NOMO-1 treated with dmso at 0.1 percent for 144 hours (cell line): Measurements from ENCODE around the gene STUB1.

Experiments used
- DNase-seq: peaks from one replicate; lab custom pipeline; 2025; ENCODE audit not compliant: unreplicated experiment; lab: John Stamatoyannopoulos, UW

Gene STUB1

DNA sequence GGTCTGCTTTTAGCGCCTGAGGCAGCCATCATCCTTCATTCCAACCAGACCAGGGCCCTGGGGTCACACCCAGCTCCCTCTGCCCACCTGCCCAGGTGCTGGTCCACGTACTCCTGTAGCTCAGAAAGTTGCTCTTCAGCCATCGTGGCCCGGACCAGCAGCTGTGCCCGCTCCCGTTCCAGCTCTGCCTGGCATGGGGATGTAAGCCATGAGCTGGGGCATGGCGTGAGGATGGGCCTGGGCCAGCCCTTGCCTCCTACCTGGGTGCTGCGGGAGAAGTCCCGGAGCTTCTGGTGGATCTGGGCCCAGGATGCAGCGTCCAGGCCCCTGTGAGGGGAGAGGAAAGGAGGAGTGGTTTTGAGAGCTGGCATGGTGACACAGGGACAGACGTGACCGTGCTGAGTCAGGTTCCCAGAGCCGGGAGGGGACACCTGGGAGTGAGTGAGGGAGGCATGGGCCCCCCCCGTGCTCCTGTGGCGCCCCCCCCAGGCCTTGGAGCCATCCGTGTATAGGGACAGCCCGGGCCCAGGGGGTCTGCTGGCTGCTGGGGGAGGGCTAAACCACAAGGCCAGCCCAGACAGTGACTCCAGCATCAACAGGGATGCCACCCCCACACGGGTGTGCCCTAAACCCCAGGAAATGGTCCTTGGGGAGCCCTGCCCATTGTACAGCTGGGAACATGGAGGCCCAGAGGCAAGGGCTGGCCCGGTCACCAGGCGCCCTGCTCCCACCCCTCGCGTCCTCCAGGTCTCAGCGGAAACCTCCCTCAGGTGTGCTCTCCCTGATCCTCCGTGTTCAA is 42.8 kb downstream of the STUB1 start:
- no peak for DNase-seq

DNA sequence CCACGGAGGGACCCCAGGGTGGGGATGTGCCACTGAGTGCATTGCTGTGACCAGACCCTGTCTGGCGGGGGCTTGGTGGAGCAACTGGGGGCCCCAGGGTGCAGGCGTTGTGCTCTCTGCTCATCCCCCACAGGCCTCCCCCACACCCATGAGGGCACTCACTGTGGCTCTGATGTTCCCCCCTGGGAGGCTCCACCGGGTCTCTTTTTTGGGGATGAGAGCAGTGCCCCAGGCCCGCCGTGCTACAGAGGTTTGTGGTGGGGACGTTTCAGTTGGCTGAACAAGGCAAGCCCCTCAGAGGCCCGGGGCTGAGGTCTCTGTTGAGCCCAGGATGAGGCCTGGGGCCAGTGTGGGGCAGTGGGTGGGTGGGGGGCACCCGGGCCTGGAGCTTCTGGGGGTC is 43.5 kb downstream of the STUB1 start:
- no peak for DNase-seq

DNA sequence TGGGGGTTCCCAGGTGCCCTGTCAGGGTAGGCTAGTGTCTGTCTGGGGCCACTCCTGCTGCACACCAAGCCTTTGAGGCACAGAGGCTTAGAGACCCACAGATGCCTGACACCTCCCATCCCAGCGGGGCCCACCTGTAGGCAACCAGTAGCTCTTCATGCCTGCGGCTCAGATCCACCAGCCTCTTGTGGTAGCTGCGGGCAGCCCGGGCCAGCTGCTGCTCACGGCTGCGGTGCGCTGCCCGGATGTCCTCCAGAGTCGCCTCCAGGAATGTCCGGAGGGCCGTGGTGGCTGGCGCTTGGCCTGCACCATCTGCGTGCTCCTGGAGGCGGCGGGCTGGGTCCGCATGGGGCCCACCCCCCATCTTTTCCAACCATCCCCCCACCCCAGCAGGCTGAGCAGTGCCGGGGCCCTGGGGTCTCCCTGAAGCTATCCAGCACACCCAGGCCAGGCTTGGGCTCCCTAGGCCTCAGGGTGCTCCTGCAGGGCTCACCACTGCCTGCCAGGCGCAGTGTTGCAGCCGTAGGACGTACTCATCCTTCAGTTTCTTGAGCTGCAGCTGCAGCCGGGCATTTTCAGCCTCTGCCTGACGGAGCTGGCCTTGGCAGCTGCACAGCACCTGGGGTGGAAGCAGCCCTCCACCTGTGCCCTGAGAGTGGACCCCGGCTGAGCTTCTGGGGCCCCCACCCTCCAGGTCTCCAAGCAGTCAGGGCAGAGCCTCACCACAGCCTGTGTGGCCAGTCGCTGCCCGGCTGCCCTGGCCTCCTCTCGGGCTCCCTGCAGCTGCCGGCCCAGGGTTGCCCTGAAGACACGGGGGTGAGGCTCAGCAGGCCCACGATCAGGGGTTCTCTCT is 44.2 kb downstream of the STUB1 start:
- DNase-seq, result no peak

DNA sequence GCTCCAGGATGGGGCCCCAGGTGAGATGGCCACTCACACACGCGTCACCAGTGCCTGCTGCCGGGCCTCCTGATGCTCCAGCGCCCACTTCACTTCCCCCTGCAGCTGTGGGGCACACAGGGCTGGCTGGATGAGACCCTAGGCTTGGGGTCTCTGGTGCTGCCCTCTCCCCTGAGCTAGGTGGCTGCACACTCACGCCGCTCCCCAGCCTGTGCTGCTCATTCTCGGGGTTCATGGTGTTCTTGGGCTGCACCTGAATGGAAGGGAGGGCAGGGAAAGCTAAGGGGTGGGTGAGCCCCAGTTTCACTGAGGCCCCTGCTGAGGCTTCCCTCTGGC is 44.8 kb downstream of the STUB1 start:
- no peak for DNase-seq

DNA sequence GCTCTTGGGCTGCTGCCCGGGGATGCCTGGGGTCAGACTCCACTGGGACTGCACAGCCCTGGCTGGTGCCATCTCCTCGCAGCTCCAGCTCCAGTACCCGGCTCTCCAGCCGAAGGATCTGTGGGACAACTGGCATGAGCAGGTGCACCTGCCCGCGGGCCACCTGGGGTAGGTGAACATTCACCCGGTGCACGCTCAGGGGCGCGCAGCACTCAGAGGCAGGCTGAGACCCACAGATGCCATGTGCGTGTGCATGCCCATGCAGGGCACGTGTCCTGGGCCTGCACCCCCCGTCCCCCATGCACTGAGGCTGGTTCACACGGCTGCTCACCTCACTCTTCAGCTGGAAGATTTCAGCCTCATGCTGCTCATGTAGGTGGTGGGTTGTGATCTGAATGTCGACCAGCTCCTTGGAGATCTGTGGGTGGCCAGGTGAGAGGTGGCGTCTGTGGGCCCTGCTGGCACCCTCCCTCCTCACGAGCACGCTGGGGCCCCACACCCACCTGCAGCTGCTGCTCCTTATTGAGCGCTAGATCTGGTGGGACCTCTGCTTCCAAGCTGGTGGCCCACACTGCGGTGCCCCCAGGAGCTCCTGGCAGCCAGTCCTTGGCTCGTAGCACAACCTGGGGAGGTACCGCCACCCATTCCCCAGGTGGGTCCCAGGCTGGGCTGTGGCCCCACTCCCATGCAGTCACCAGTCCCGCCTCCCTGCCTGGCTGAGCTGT is 45.4 kb downstream of the STUB1 start:
- no peak for DNase-seq

DNA sequence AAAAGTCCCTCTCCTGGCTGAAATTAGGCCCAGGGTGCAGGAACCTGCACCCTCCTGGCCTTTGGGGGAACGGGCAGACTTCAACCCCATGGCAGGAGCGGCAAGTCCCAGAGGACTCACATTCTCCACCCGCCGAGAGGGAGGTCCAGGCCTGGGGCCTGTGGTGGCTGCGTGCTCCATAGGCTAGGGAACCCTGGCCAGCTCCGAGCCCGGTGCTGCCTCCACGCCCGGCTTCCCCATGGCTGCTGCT is 45.9 kb downstream of the STUB1 start:
- DNase-seq, result no peak

DNA sequence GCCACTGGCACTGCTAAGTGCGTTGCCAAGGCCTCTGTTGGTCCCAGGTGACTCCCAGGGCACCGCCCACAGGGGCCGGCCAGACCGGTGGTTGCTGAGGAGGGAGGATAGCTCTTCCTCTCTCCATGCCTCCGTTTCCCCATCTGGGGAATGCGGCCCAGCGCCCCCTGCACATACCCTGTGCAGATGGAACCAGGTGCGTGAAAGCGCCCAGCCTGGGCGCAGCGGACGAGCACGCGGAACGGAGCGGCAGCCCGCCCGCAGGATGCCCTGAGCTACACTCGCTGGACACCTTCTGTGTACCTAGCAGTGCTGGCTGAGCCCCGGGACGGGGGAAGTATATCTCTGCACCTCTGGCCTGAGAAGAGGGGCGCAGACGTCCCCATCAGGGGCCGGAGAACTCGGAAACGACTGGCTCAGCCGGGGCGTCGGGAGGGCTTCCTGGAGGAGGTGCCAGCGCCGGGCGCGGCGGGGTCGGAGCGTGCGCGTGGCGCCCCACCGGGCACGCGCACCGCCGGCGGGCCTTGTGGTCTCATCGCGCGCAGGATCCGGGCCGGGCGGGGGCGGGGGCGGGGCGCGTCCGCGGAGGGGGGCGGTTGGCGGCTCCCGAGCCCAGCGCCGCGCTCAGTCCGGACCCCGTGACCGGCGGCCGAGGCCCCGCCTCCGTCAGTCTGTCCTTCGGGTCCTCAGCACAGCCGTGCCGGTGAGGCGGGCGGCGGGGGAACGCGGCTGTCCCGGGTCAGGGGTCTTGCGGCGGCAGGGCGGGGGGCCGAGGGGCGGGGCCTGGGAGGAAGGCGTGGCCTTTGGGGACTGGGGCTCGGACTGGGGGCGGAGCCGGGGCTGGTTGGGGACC is 46.5 kb downstream of the STUB1 start, which contains the start of the genes CCDC78 and HAGHL:
Gene CCDC78 (minus strand): TSS at position 6 of the 853 bp plus-strand sequence. CDS start 76 bp downstream, outside the sequence.
Gene HAGHL (plus strand): TSS at position 669 of the 853 bp plus-strand sequence. CDS start 404 bp downstream, outside the sequence.
- peak; percentile 36 for DNase-seq

DNA sequence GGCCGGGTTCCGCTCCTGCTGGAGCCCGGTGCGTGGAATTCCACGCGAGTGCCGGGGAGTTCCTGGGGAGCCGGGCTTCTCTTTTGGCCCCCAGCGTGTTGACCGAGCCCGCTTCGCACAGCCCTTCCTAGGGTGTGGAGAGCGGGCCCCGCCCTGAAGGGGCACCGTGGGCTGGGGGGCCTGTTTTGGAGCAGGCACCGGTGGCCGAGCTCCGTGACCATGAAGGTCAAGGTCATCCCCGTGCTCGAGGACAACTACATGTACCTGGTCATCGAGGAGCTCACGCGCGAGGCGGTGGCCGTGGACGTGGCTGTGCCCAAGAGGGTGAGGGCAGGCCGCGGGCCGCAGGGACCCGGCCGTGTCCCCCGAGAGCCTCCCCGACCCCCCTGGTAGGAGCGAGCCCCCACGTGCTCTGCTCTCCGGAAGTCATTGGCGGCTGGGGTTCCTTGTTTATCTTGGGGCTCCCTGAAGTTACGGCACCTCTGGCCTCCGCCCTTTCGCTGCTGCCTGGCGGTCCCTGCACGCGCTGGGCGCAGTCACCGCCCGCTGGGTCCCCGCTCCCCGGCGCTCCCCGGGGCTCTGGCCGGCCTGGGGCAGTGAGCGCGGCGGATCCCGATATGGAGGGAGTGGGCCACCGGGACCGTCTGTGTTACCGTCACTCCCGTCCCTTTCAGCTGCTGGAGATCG is 47.2 kb downstream of the STUB1 start:
- no peak for DNase-seq

DNA sequence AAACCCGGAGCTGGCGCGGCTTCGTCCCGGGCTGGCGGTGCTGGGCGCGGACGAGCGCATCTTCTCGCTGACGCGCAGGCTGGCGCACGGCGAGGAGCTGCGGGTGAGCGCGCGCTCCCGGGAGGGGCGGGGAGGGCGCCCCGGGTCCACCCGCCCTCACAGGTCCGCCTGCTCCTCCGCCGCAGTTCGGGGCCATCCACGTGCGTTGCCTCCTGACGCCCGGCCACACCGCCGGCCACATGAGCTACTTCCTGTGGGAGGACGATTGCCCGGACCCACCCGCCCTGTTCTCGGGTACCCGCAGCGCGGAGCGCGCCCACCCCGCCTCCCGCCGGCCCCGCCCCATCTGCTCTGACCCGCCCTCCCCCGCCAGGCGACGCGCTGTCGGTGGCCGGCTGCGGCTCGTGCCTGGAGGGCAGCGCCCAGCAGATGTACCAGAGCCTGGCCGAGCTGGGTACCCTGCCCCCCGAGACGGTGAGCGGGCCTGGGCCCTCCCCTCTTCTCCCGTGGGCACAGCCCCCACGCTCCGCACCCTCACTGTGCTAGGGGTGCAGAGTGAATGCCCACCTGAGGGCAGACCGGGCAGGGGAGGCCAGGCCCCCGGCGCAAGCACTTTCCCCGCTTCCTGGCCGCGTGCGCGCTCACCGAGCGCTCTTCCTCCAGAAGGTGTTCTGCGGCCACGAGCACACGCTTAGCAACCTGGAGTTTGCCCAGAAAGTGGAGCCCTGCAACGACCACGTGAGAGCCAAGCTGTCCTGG is 48.1 kb downstream of the STUB1 start:
- peak; percentile 50 for DNase-seq

DNA sequence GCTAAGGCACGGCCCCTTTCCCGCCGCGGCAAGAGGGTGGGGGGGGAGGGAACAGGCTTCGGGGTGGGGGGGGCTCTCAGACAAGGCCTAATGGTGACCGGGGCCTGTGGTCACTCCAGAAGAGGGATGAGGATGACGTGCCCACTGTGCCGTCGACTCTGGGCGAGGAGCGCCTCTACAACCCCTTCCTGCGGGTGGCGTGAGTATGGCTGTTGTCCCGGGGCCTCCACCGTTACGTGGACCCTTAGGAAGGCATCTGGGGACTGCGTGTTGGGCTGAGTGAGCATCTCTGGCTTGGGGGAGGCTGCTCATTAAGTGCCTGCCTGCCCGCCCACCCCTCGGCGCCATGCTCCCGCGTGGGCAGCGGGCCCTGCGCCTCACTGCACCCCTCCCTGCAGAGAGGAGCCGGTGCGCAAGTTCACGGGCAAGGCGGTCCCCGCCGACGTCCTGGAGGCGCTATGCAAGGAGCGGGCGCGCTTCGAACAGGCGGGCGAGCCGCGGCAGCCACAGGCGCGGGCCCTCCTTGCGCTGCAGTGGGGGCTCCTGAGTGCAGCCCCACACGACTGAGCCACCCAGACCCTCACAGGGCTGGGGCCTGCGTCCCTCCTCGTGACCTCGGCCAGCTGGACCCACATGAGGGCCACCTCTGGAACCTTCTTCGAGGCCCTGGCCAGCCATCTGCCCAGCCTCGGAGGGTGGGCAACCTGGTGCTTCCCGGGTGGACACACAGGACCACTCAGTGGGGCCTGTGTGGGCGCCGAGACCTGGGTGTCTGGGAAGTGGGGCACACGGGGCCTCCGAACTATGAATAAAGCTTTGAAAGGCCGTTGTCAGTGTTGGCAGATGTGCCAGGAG is 48.9 kb downstream of the STUB1 start:
- DNase-seq, result no peak

DNA sequence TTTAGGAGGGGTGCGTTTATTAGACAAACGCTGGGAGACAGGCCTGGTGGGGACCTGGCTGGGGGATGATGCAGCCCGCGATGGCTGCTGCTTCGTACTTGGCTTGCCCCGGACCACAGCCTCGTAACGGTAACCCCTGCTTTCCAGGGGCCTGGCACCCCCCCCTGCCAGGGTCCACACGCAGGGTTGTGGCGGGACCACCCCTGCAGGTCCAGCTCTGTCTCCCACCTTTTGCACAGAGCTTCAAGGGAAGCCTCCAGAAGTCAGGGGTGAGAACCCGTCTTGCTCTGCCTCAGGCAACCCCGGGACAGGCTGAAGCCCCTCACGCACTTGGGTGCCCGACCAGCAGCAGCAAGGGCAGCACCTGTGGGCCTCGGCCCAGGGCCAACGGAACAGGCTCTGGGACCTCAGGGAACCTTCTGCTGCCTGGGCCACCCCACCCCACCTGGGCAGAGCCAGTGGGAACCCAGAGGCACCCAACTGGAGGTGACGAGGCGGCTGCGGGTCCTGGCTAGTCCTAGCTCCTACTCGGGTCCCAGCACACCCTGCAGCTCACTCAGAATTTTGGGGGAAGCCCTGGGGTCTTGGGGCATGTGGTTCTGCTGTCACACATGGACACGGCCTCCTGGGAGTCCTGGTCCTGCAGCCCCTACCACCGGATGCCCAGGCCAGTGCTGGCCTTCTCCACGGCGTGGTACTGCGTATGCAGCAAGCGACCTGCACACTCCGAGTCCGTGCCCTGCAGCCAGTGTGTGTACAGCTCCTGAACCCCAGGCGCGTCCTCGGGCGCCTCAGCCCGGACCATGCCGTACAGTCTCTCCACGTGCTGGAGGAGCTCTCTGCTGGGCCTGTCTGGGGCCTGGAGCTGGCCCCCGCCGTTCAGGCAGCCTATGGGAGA is 49.8 kb downstream of the STUB1 start:
- DNase-seq, result no peak

DNA sequence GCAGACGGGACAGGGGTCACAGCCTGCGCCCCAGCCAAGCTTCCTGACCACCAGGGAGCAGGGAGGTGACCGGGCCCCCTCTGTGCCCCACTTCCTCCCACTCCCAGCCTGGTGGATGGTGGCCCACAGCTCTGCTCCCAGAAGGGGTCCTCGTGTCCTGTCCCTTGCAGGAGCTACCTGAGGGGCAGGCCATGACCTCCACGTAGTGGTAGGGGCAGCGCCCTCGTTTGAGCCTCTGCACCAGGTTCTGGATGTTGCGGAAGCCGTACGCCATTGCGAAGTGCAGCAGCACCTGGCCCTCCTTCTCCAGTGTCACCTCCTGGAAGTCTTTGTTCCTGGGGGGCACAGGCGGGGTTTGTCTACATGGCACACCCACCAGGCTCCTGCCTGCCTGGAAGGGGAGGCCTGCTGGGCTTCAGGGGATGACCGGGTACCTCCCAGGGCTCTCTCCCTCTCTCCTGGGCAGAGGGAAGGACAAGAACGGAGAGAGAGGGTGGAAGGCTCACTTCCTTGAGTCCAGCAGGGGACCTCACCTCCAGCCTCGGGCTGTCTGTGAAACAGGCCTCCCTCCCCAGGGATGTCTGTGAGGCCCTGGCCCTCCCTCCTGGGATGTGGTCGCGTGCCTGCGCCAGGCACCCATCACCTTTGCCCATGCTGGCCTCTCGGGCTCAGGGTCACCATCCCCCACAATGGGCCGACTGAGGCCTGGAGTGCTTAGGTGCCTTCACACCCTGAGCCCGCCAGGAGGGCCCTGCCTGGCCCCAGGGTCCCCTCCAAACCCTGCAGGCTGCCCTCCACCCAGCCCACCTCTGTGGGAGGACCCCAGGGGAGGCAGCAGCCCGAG is 50.7 kb downstream of the STUB1 start:
- DNase-seq, result no peak

DNA sequence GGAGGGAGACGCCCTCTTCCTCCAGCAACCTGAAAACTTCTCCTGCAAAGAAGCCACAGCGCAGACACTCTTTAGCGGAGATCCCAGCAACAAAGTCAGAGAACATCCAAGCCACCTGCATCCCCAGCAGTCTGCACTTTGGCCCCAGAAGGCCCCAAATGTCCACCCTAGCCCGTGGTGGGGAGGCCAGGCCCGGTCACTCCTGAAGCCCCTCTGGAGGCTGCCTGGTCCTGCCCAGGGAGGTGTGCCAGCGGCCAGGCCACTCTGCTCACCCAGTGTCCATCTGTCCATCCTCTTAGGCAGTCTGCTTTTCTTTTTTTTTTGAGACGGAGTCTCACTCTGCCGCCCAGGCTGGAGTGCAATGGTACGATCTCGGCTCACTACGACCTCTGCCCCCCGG is 52.1 kb downstream of the STUB1 start:
- DNase-seq, result no peak
